Liver (tissue), 9 donors: ENCODE results near the gene HOXD8. TPM values are rescaled to one million over a fixed set of nuclear protein-coding genes. Genes with fewer than 3 reads are reported as not detected.

ENCODE experiments used
- DNase-seq: peaks from one replicate; pipeline ENCODE4 v3.0.0-alpha.2; 2017; ENCODE audit warnings: low spot score
- H3K27ac ChIP-seq, 2 donors: one replicate each; pipeline ENCODE4 v1.7.0; 2013; ENCODE audit warnings: inconsistent platforms in 2 of 2, low read length in 2 of 2, control low read depth in 1 of 2, low read depth in 1 of 2, mild to moderate bottlenecking in 1 of 2
- H3K27me3 ChIP-seq, 4 donors: one replicate each; pipeline versions ENCODE4 v1.6.1 to v1.7.0; 2013; ENCODE audit warnings: low read length in 3 of 4, inconsistent platforms in 1 of 4, mild to moderate bottlenecking in 1 of 4, moderate library complexity in 1 of 4; ENCODE audit not compliant: control insufficient read depth in 4 of 4, insufficient read depth in 4 of 4
- H3K36me3 ChIP-seq, 4 donors: one replicate each; pipeline versions ENCODE4 v1.6.1 to v1.7.0; 2013; ENCODE audit warnings: low read length in 3 of 4, mild to moderate bottlenecking in 3 of 4, low read depth in 1 of 4, moderate library complexity in 1 of 4; ENCODE audit not compliant: control insufficient read depth in 4 of 4, insufficient read depth in 3 of 4
- H3K4me1 ChIP-seq, 4 donors: one replicate each; pipeline versions ENCODE4 v1.6.1 to v1.7.0; 2013; ENCODE audit warnings: low read length in 3 of 4, mild to moderate bottlenecking in 3 of 4, moderate library complexity in 1 of 4; ENCODE audit not compliant: control insufficient read depth in 4 of 4, insufficient read depth in 4 of 4
- H3K4me3 ChIP-seq, 3 donors: one replicate each; pipeline versions ENCODE4 v1.6.1 to v1.7.0; 2013; ENCODE audit warnings: low read length in 3 of 3, control low read depth in 1 of 3, low read depth in 1 of 3, mild to moderate bottlenecking in 1 of 3
- H3K9ac ChIP-seq, 2 donors: one replicate each; pipeline ENCODE4 v1.7.0; 2013; ENCODE audit warnings: low read length in 2 of 2, mild to moderate bottlenecking in 2 of 2, moderate library complexity in 2 of 2, control low read depth in 1 of 2, low read depth in 1 of 2
- H3K9me3 ChIP-seq, 4 donors: one replicate each; pipeline versions ENCODE4 v1.6.1 to v1.7.0; 2013; ENCODE audit warnings: low read length in 3 of 4; ENCODE audit not compliant: control insufficient read depth in 4 of 4
- ATF3 ChIP-seq: IDR thresholded peaks from 2 replicates; pipeline ENCODE4 v1.6.1; 2016; ENCODE audit warnings: antibody characterized with exemption
- EGR1 ChIP-seq, 2 donors: IDR thresholded peaks; 2 replicates each; pipeline ENCODE4 v1.6.1; 2016 to 2018; ENCODE audit warnings: antibody characterized with exemption in 2 of 2, low read depth in 2 of 2
- FOXA2 ChIP-seq: IDR thresholded peaks from 2 replicates; pipeline ENCODE4 v1.6.1; 2016; ENCODE audit warnings: antibody characterized with exemption
- GABPA ChIP-seq, 2 donors: IDR thresholded peaks in 1 of 2; conservative IDR thresholded peaks in 1 of 2; 2 replicates each; pipeline ENCODE4 v1.6.1; 2016; ENCODE audit warnings: antibody characterized with exemption in 2 of 2, mild to moderate bottlenecking in 1 of 2, moderate library complexity in 1 of 2
- HNF4A ChIP-seq, 2 donors: conservative IDR thresholded peaks; 2 replicates each; pipeline ENCODE4 v1.6.1; 2016; ENCODE audit warnings: antibody characterized with exemption in 2 of 2, mild to moderate bottlenecking in 2 of 2
- HNF4G ChIP-seq: IDR thresholded peaks from 2 replicates; pipeline ENCODE4 v1.6.1; 2016; ENCODE audit warnings: antibody characterized with exemption
- JUND ChIP-seq, 2 donors: IDR thresholded peaks; 2 replicates each; pipeline ENCODE4 v1.6.1; 2016; ENCODE audit warnings: antibody characterized with exemption in 2 of 2
- MAX ChIP-seq: IDR thresholded peaks from 2 replicates; pipeline ENCODE4 v1.6.1; 2016; ENCODE audit warnings: antibody characterized with exemption
- NR2F2 ChIP-seq: IDR thresholded peaks from 2 replicates; pipeline ENCODE4 v1.6.1; 2016; ENCODE audit warnings: antibody characterized with exemption
- REST ChIP-seq: IDR thresholded peaks from 2 replicates; pipeline ENCODE4 v1.6.1; 2016; ENCODE audit warnings: antibody characterized with exemption, mild to moderate bottlenecking
- RXRA ChIP-seq, 2 donors: IDR thresholded peaks; 2 replicates each; pipeline ENCODE4 v1.6.1; 2017 to 2018; ENCODE audit warnings: antibody characterized with exemption in 2 of 2, mild to moderate bottlenecking in 1 of 2
- YY1 ChIP-seq: IDR thresholded peaks from 2 replicates; pipeline ENCODE4 v1.6.1; 2016; ENCODE audit warnings: antibody characterized with exemption, mild to moderate bottlenecking
- ZBTB33 ChIP-seq: IDR thresholded peaks from 2 replicates; pipeline ENCODE4 v1.6.1; 2016; ENCODE audit warnings: antibody characterized with exemption
- WGBS: extraction: QIAGEN DNeasy Blood & Tissue Kit; methylation state at CpG from one replicate; pipeline ENCODE4 v1.1.7; 2013; 5-methylcytosine and 5-hydroxymethylcytosine counted together
- polyA plus RNA-seq, 2 donors: library from polyadenylated mRNA; stranded (reverse) in 1 of 2; unstranded in 1 of 2; fragments of 200-250 nt in 1 of 2; fragments of >200 nt in 1 of 2; fragmentation: Nextera tagmentation in 1 of 2; extraction: Ambion mirVana in 1 of 2; gene quantifications; one replicate each; pipeline versions ENCODE4 v1.2.1 to v1.2.3, GENCODE V29; 2013 to 2015
- total RNA-seq, 2 donors: library from RNA; depleted of rRNA; stranded (reverse); fragments of >200 nt; gene quantifications; one replicate each; pipeline ENCODE4 v1.2.3, GENCODE V29; 2014
- TF ChIP-seq, protein P1 (sequence below): fragments of 150-350 bp; IDR thresholded peaks from 2 replicates; pipeline ENCODE4 v1.5.1; 2017; ENCODE audit warnings: improper control_type of control experiment, low read depth, low read length; ENCODE audit not compliant: missing input control
- donor health status: healthy.
- donor health status: healthy.
- donor health status: healthy.
- donor health status: healthy.
- donor health status: healthy.

The HOXD8 gene
- total and polyA plus RNA-seq, 4 donors, result 0.06 to 0.19 (median 0.08) TPM; not detected in 1

DNA sequence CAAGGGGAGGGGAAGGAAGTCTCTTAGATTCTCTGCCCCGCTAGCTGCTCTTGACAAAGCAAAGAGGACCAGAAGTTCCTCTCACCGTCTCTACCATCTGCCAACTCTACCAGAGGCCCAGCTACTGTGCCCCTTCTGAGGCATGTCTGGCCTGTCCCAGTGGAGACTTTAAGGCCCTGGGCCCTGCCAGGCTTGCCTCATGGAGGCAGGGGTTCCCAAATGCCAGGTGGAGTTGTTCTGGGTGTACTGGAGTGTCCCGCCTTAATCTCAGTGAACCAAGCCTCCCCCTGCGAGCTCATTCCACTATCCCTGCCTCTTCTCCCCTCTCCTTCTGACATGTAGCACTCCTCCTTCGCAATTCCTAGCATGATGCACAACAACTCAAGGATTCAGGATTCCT lies 27.7 kb upstream of the HOXD8 start:
- TF ChIP-seq EGR1 (IDR thresholded peaks at IDR 0.05; ENCODE audit: low read depth in 2 of 2) (no peak), ATF3 (no peak)
- no peak for DNase-seq
- WGBS, result 38% methylated on average over 5 of the region's 5 CpGs
- Histone ChIP-seq H3K4me3 (no peak overlapping the region), H3K27ac (no peak overlapping the region), H3K9ac (no peak overlapping the region), H3K27me3 (peaks cover 22 to 73% (median 37%) of the 10 kb centered on the region in 4 donors), H3K4me1 (peaks cover 1 to 23% (median 9%) of the 10 kb centered on the region in 4 donors), H3K9me3 (no peaks in the 10 kb centered on the region), H3K36me3 (no peaks in the 10 kb centered on the region)

DNA sequence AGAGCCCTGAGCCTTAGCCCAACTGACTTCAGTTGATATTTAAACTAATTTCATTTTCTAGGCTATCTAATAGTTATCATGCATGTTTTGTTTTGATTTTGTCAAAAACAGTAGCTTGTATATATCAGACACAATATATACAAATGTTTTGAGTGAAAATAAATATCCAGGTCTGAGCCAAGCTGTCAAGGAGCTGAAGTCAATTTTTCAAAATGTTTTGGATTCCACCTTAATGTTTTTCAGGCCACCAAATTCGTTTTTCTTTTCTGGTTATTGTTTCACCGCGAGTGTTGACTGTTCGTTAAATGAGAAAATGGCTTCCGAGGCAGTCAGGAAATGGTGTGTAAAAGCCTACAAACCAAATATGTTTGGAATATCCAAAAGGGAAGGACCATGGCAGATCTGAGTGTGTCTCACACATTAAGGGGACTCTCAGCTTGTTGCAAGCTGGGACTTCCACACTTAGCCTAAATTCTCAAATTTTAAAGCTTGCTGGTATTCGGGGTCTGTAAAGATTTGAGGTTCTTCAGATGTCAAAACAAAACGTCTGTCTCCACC lies 27.1 kb upstream of the HOXD8 start:
- Histone ChIP-seq H3K4me1 (peaks cover 0 to 23% (median 6%) of the 10 kb centered on the region in 4 donors), H3K9me3 (no peaks in the 10 kb centered on the region), H3K27me3 (peaks cover 27 to 70% (median 37%) of the 10 kb centered on the region in 4 donors), H3K27ac (no peak overlapping the region), H3K4me3 (no peak overlapping the region), H3K36me3 (no peaks in the 10 kb centered on the region), H3K9ac (no peak overlapping the region)
- TF ChIP-seq REST, result no peak
- no peak for TF ChIP-seq GABPA (IDR thresholded peaks at IDR 0.05 in 1 of 2, conservative IDR thresholded peaks at IDR 0.05 in 1 of 2)
- TF ChIP-seq FOXA2, result no peak
- no peak for TF ChIP-seq MAX
- no peak for TF ChIP-seq HNF4A (conservative IDR thresholded peaks at IDR 0.05)
- TF ChIP-seq JUND (IDR thresholded peaks at IDR 0.05), result no peak
- no peak for TF ChIP-seq ATF3
- no peak for TF ChIP-seq RXRA (IDR thresholded peaks at IDR 0.05)
- TF ChIP-seq, protein P1, sequence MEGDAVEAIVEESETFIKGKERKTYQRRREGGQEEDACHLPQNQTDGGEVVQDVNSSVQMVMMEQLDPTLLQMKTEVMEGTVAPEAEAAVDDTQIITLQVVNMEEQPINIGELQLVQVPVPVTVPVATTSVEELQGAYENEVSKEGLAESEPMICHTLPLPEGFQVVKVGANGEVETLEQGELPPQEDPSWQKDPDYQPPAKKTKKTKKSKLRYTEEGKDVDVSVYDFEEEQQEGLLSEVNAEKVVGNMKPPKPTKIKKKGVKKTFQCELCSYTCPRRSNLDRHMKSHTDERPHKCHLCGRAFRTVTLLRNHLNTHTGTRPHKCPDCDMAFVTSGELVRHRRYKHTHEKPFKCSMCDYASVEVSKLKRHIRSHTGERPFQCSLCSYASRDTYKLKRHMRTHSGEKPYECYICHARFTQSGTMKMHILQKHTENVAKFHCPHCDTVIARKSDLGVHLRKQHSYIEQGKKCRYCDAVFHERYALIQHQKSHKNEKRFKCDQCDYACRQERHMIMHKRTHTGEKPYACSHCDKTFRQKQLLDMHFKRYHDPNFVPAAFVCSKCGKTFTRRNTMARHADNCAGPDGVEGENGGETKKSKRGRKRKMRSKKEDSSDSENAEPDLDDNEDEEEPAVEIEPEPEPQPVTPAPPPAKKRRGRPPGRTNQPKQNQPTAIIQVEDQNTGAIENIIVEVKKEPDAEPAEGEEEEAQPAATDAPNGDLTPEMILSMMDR, result no peak
- TF ChIP-seq ZBTB33, result no peak
- no peak for TF ChIP-seq YY1
- no peak for TF ChIP-seq HNF4G
- no peak for TF ChIP-seq NR2F2
- no peak for TF ChIP-seq EGR1 (IDR thresholded peaks at IDR 0.05; ENCODE audit: low read depth in 2 of 2)
- 16% methylated on average over 7 of the region's 7 CpGs for WGBS
- DNase-seq, result no peak
